ENCODE data around the gene TBCA. TPM values are rescaled to one million over a fixed set of nuclear protein-coding genes. Genes with fewer than 3 reads are reported as not detected.

TBCA gene
- total and polyA plus RNA-seq, 4 donors, result 76.8 to 323 (median 214) TPM

DNA sequence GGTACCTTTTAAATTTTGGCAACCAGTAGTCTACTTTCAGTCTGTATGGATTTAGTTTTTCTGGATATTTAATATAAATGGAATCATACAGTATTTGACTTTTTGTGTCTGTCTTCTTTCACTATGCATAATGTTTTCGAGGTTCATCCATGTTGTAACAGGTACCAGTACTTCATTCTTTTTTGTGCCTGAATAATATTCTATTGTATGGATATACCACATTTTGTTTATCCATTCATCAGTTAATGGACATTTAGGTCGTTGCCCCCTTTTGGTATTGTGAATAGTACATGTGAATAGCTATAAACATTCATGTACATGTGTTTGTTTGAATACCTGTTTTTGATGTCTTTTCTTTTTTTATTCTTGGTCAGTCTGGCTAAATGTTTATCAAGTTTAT is 19.1 kb upstream of the TBCA start:
- Histone ChIP-seq H3K4me3 (ENCODE audit: low read depth, low read length) (no peak overlapping the region), H3K27ac (ENCODE audit: low read depth, low read length) (no peak overlapping the region), H3K27me3 (ENCODE audit: control insufficient read depth, insufficient read depth, low read length) (no peaks in the 10 kb centered on the region), H3K9me3 (ENCODE audit: control insufficient read depth, insufficient read depth, low read length) (peaks cover 2% of the 10 kb centered on the region), H3K36me3 (ENCODE audit: control insufficient read depth, insufficient read depth, low read length) (no peaks in the 10 kb centered on the region), H3K4me1 (ENCODE audit: control insufficient read depth, insufficient read depth, low read length) (no peaks in the 10 kb centered on the region)
- WGBS (ENCODE audit: insufficient coverage), result no CpG with 5 or more reads among the region's 2 CpGs
- DNase-seq (ENCODE audit: low read depth in 4 of 6, low spot score in 6 of 6), result no peak

DNA sequence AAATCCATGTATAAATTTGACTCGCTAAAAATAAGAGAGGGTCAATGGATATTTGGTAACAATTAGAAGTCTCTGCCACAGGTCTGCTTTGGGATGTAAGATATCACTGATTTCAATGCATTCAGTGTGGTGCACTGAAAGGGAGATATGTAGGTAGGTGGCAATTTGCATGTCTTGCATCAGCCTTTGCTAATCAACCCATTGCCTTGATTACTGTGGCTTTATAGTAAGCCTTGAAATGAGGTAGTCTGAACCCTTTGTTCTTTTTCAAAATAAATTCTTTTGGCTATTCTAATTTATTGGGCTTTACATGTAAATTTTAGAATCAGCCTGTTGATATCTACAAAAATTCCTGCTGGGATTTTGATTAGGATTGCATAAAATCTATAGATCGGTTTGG is 15.8 kb upstream of the TBCA start:
- no peak overlapping the region for H3K27ac ChIP-seq (ENCODE audit: low read depth, low read length)
- H3K36me3 ChIP-seq (ENCODE audit: control insufficient read depth, insufficient read depth, low read length), result no peaks in the 10 kb centered on the region
- no peaks in the 10 kb centered on the region for H3K27me3 ChIP-seq (ENCODE audit: control insufficient read depth, insufficient read depth, low read length)
- WGBS (ENCODE audit: insufficient coverage), result no CpG with 5 or more reads among the region's 2 CpGs
- H3K4me1 ChIP-seq (ENCODE audit: control insufficient read depth, insufficient read depth, low read length), result no peaks in the 10 kb centered on the region
- H3K4me3 ChIP-seq (ENCODE audit: low read depth, low read length), result no peak overlapping the region
- DNase-seq (ENCODE audit: low read depth in 4 of 6, low spot score in 6 of 6), result no peak
- no peaks in the 10 kb centered on the region for H3K9me3 ChIP-seq (ENCODE audit: control insufficient read depth, insufficient read depth, low read length)

DNA sequence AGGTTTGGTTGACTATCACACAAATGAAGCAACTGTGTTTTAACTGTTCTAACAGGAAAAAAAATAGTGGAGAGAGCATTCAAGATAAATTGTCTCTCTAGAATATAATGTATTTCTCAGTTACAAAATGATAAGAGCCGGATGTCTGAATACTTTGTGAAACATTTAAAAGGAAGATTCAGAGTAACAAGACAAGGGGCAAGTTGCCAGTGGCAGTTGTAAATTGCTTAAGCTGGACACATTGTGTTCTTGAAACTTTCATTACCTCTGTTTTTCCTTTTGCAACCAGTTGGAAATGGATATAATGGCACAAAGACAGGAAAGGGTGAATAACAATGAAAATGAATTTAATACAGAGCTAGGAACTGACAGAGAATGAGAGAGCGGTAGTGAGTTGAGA is 15.2 kb upstream of the TBCA start:
- WGBS (ENCODE audit: insufficient coverage), result 70% methylated on average over 2 of the region's 2 CpGs

DNA sequence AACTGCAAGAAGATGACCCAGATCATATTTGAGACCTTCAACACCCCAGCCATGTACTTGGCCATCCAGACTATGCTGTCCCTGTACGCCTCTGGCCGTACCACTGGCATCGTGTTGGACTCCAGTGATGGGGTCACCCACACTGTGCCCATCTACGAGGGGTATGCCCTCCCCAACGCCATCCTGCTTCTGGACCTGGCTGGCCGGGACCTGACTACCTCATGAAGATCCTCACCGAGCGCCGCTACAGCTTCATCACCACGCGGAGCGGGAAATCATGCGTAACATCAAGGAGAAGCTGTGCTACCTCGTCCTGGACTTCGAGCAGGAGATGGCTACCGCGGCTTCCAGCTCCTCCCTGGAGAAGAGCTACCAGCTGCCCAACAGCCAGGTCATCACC is 9.1 kb upstream of the TBCA start:
- 96% methylated on average over 17 of the region's 17 CpGs for WGBS (ENCODE audit: insufficient coverage)

More for the DNA sequence above, 15.2 kb upstream of the TBCA start:
- Histone ChIP-seq H3K4me3 (ENCODE audit: low read depth, low read length) (no peak overlapping the region), H3K27ac (ENCODE audit: low read depth, low read length) (no peak overlapping the region), H3K4me1 (ENCODE audit: control insufficient read depth, insufficient read depth, low read length) (no peaks in the 10 kb centered on the region), H3K9me3 (ENCODE audit: control insufficient read depth, insufficient read depth, low read length) (no peaks in the 10 kb centered on the region), H3K36me3 (ENCODE audit: control insufficient read depth, insufficient read depth, low read length) (no peaks in the 10 kb centered on the region), H3K27me3 (ENCODE audit: control insufficient read depth, insufficient read depth, low read length) (no peaks in the 10 kb centered on the region)
- DNase-seq (ENCODE audit: low read depth in 4 of 6, low spot score in 6 of 6), result no peak

DNA sequence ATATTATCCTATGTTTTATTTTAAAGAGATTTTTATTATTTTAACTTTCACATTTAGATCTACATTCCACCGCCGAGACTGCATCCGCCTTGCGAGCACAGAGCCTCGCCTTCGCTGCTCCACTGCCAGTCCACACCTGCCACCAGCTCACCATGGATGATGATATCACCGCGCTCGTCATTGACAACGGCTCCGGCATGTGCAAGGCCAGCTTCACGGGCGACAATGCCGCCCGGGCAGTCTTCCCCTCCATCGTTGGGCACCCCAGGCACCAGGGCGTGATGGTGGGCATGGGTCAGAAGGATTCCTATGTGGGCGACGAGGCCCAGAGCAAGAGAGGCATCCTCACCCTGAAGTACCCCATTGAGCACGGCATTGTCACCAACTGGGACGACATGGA is 8.6 kb upstream of the TBCA start:
- no peak for DNase-seq (ENCODE audit: low read depth in 4 of 6, low spot score in 6 of 6)
- H3K27ac ChIP-seq (ENCODE audit: low read depth, low read length), result no peak overlapping the region
- 95% methylated on average over 21 of the region's 21 CpGs for WGBS (ENCODE audit: insufficient coverage)
- no peaks in the 10 kb centered on the region for H3K9me3 ChIP-seq (ENCODE audit: control insufficient read depth, insufficient read depth, low read length)
- no peaks in the 10 kb centered on the region for H3K4me1 ChIP-seq (ENCODE audit: control insufficient read depth, insufficient read depth, low read length)
- H3K36me3 ChIP-seq (ENCODE audit: control insufficient read depth, insufficient read depth, low read length), result no peaks in the 10 kb centered on the region
- no peaks in the 10 kb centered on the region for H3K27me3 ChIP-seq (ENCODE audit: control insufficient read depth, insufficient read depth, low read length)
- H3K4me3 ChIP-seq (ENCODE audit: low read depth, low read length), result no peak overlapping the region

More for the DNA sequence above, 9.1 kb upstream of the TBCA start:
- Histone ChIP-seq H3K27ac (ENCODE audit: low read depth, low read length) (no peak overlapping the region), H3K4me1 (ENCODE audit: control insufficient read depth, insufficient read depth, low read length) (no peaks in the 10 kb centered on the region), H3K27me3 (ENCODE audit: control insufficient read depth, insufficient read depth, low read length) (no peaks in the 10 kb centered on the region), H3K9me3 (ENCODE audit: control insufficient read depth, insufficient read depth, low read length) (no peaks in the 10 kb centered on the region), H3K36me3 (ENCODE audit: control insufficient read depth, insufficient read depth, low read length) (no peaks in the 10 kb centered on the region), H3K4me3 (ENCODE audit: low read depth, low read length) (no peak overlapping the region)
- DNase-seq (ENCODE audit: low read depth in 4 of 6, low spot score in 6 of 6), result no peak

DNA sequence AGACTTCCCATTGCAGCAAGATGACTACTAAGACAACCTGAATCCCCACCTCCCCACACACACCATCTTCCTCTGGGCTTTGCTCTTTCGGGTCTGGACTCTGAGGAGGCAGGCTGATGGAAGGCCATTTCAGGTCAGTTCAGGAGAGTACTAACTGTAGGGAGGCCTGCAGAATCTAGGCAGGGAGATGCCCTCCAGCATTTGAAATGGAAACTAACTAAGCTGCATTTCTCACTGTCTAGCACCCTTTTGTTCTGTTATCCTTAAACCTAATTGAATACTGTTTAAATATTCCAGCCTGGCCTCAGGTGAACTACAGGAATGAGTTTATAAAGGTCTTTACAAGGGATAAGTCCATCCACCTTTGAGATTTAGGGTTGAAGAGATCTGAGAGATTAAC is 4.9 kb upstream of the TBCA start:
- no peak for DNase-seq (ENCODE audit: low read depth in 4 of 6, low spot score in 6 of 6)
- Histone ChIP-seq H3K27me3 (ENCODE audit: control insufficient read depth, insufficient read depth, low read length) (no peaks in the 10 kb centered on the region), H3K4me3 (ENCODE audit: low read depth, low read length) (no peak overlapping the region), H3K27ac (ENCODE audit: low read depth, low read length) (no peak overlapping the region), H3K36me3 (ENCODE audit: control insufficient read depth, insufficient read depth, low read length) (no peaks in the 10 kb centered on the region), H3K4me1 (ENCODE audit: control insufficient read depth, insufficient read depth, low read length) (no peaks in the 10 kb centered on the region), H3K9me3 (ENCODE audit: control insufficient read depth, insufficient read depth, low read length) (no peaks in the 10 kb centered on the region)
- WGBS (ENCODE audit: insufficient coverage), result no CpG with 5 or more reads among the region's 1 CpG

DNA sequence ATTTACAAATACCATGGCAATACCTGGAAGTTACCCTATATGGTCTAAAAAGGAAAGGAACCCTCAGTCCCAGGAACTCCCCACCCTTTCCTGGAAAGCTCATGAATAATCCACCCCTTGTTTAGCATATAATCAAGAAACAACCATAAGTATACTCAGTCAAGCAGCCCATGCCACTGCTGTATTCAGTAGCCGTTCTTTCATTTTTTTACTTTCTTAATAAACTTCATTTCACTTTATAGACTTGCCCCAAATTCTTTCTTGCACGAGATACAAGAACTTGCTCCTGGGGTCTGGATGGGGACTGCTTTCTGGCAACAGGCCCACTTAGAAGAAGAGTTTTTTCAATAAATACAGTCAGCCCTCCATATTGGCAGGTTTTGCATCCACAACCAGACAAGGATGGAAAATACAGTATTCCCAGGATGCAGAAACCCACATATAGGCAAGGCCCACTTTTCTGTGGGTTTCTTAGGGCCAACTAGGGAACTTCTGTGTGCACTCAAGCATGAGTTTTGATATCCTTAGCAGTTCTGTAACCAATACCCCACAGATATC is 2.8 kb upstream of the TBCA start:
- Histone ChIP-seq H3K4me3 (ENCODE audit: low read depth, low read length) (no peak overlapping the region), H3K4me1 (ENCODE audit: control insufficient read depth, insufficient read depth, low read length) (peaks cover 2% of the 10 kb centered on the region), H3K27ac (ENCODE audit: low read depth, low read length) (no peak overlapping the region), H3K27me3 (ENCODE audit: control insufficient read depth, insufficient read depth, low read length) (no peaks in the 10 kb centered on the region), H3K9me3 (ENCODE audit: control insufficient read depth, insufficient read depth, low read length) (no peaks in the 10 kb centered on the region), H3K36me3 (ENCODE audit: control insufficient read depth, insufficient read depth, low read length) (no peaks in the 10 kb centered on the region)
- DNase-seq (ENCODE audit: low read depth in 4 of 6, low spot score in 6 of 6), result no peak
- WGBS (ENCODE audit: insufficient coverage), result 79% methylated on average over 2 of the region's 2 CpGs

DNA sequence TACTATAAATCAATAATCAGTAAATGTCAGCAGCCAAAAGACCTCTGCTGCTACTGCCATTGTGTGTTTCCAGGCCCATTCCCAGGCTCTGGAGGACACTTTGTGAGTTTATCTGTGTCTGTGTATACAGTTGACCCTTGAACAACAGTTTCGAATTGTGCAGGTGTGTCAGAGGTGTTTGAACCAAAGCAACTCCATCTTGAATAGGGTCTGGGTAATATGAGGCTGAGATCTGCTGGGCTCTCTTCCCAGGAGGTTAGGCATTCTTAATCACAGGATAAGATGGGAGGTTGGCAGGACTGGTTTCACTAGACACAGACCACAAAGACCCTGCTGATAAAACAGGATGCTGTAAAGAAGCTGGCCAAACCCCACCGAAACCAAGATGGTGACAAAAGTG is 2.3 kb upstream of the TBCA start:
- Histone ChIP-seq H3K36me3 (ENCODE audit: control insufficient read depth, insufficient read depth, low read length) (no peaks in the 10 kb centered on the region), H3K4me3 (ENCODE audit: low read depth, low read length) (no peak overlapping the region), H3K9me3 (ENCODE audit: control insufficient read depth, insufficient read depth, low read length) (no peaks in the 10 kb centered on the region), H3K27ac (ENCODE audit: low read depth, low read length) (no peak overlapping the region), H3K27me3 (ENCODE audit: control insufficient read depth, insufficient read depth, low read length) (no peaks in the 10 kb centered on the region), H3K4me1 (ENCODE audit: control insufficient read depth, insufficient read depth, low read length) (peaks cover 2% of the 10 kb centered on the region)
- no peak for DNase-seq (ENCODE audit: low read depth in 4 of 6, low spot score in 6 of 6)
- WGBS (ENCODE audit: insufficient coverage), result 85% methylated on average over 1 of the region's 2 CpGs

DNA sequence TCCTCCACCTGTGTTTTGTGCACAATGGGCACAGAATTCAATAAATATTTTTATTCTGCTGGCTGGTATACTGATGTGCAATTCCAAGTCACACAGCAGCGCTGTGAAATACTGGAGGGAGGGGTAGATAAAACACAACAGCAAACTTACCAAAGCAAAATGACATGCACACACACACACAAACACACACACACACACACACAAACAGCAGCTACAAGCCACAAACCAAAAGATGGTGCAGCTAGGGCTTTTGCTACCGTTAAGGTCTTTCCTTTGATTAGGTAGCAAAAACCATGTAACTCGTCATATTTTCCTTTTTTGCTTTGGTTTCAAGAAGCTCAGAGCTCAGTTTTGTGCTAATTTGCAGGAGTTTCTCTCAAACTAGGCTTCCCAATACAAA is 1.8 kb upstream of the TBCA start:
- WGBS (ENCODE audit: insufficient coverage), result 100% methylated on average over 2 of the region's 3 CpGs

DNA sequence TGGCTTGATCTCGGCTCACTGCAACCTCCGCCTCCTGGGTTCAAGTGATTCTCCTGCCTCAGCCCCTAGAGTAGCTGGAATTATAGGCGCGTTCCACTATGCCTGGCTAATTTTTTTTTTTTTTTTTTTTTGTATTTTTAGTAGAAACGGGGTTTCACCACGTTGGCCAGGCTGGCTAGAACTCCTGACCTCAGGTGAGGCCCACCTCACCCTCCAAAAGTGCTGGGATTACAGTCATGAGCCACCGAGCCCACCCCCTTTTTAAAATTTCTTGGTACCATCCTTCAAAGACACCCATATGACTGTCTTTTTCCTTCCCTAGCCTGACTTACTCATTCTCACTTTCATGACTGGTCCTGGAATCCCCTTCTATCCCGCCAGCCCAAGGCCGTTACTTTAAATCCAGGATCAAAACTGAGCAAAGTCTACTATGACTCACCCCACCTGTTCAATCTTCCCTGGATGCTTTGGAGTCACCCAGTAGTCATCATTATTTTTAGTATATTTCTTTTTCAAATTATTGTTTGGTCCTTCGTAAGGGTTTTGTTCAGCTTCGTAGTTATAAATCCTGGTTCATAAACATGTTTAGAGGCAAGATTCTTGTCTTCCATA is 1.2 kb upstream of the TBCA start:
- Histone ChIP-seq H3K4me3 (ENCODE audit: low read depth, low read length) (no peak overlapping the region), H3K4me1 (ENCODE audit: control insufficient read depth, insufficient read depth, low read length) (peaks cover 2% of the 10 kb centered on the region), H3K36me3 (ENCODE audit: control insufficient read depth, insufficient read depth, low read length) (no peaks in the 10 kb centered on the region), H3K27me3 (ENCODE audit: control insufficient read depth, insufficient read depth, low read length) (no peaks in the 10 kb centered on the region), H3K9me3 (ENCODE audit: control insufficient read depth, insufficient read depth, low read length) (no peaks in the 10 kb centered on the region), H3K27ac (ENCODE audit: low read depth, low read length) (no peak overlapping the region)
- no peak for DNase-seq (ENCODE audit: low read depth in 4 of 6, low spot score in 6 of 6)
- 90% methylated on average over 1 of the region's 11 CpGs for WGBS (ENCODE audit: insufficient coverage)

More for the DNA sequence above, 1.8 kb upstream of the TBCA start:
- Histone ChIP-seq H3K4me1 (ENCODE audit: control insufficient read depth, insufficient read depth, low read length) (peaks cover 2% of the 10 kb centered on the region), H3K4me3 (ENCODE audit: low read depth, low read length) (no peak overlapping the region), H3K27me3 (ENCODE audit: control insufficient read depth, insufficient read depth, low read length) (no peaks in the 10 kb centered on the region), H3K9me3 (ENCODE audit: control insufficient read depth, insufficient read depth, low read length) (no peaks in the 10 kb centered on the region), H3K36me3 (ENCODE audit: control insufficient read depth, insufficient read depth, low read length) (no peaks in the 10 kb centered on the region), H3K27ac (ENCODE audit: low read depth, low read length) (no peak overlapping the region)
- no peak for DNase-seq (ENCODE audit: low read depth in 4 of 6, low spot score in 6 of 6)
